ENCODE data around the gene CD276. TPM values are rescaled to one million over a fixed set of nuclear protein-coding genes. Genes with fewer than 3 reads are reported as not detected.

The CD276 gene
- total RNA-seq, 2 experiments from 2014 or later, result not detected

- Histone ChIP-seq H3K9me3 (ENCODE audit: control insufficient read depth in 1 of 2, insufficient read depth in 1 of 2, low read length in 2 of 2) (peaks cover 0 to 5% of the 10 kb centered on the region in 2 experiments), H3K27me3 (ENCODE audit: control insufficient read depth in 1 of 2, insufficient read depth in 2 of 2, low read length in 2 of 2) (peaks cover 15 to 28% of the 10 kb centered on the region in 2 experiments), H3K36me3 (ENCODE audit: insufficient read depth, low read length) (no peaks in the 10 kb centered on the region), H3K4me1 (ENCODE audit: insufficient read depth, low read length) (peaks cover 11% of the 10 kb centered on the region), H3K27ac (ENCODE audit: low read depth in 1 of 2, low read length in 2 of 2) (no peak overlapping the region), H3K4me3 (ENCODE audit: low read length) (no peak overlapping the region)
- CTCF ChIA-PET, result no interaction called here
- DNase-seq (no peak), ATAC-seq (ENCODE audit: poor library complexity) (no peak)
- Mint-ChIP-seq H3K36me3 (ENCODE audit: low read depth) (no peaks in the 10 kb centered on the region), H3K4me3 (no peak overlapping the region), H3K27me3 (peaks cover 37% of the 10 kb centered on the region), H3K4me1 (ENCODE audit: low read depth) (peaks cover 3% of the 10 kb centered on the region), H3K9me3 (no peaks in the 10 kb centered on the region), H3K27ac (no peak overlapping the region)
- intact Hi-C loops (cut with DNase I, micrococcal nuclease), result no loop called here
- TF ChIP-seq CTCF (IDR thresholded peaks at IDR 0.05), result no peak
- POLR2A ChIA-PET, result no interaction called here
These were observed 4.2 kb upstream of the CD276 start for GRCh38 chr15:73679964-73680363.

- ChIA-PET POLR2A (no interaction called here), CTCF (no interaction called here)
- Histone ChIP-seq H3K27me3 (ENCODE audit: control insufficient read depth in 1 of 2, insufficient read depth in 2 of 2, low read length in 2 of 2) (peaks cover 18 to 34% of the 10 kb centered on the region in 2 experiments), H3K4me3 (ENCODE audit: low read length) (no peak overlapping the region), H3K36me3 (ENCODE audit: insufficient read depth, low read length) (no peaks in the 10 kb centered on the region), H3K9me3 (ENCODE audit: control insufficient read depth in 1 of 2, insufficient read depth in 1 of 2, low read length in 2 of 2) (peaks cover 0 to 5% of the 10 kb centered on the region in 2 experiments), H3K27ac (ENCODE audit: low read depth in 1 of 2, low read length in 2 of 2) (no peak overlapping the region), H3K4me1 (ENCODE audit: insufficient read depth, low read length) (peaks cover 13% of the 10 kb centered on the region)
- no peak for TF ChIP-seq CTCF (IDR thresholded peaks at IDR 0.05)
- intact Hi-C loops (cut with DNase I, micrococcal nuclease), result no loop called here
- no peaks in the 10 kb centered on the region for H3K36me3 Mint-ChIP-seq (ENCODE audit: low read depth)
- no peak overlapping the region for H3K27ac Mint-ChIP-seq
- no peak for DNase-seq
- H3K9me3 Mint-ChIP-seq, result no peaks in the 10 kb centered on the region
- peaks cover 43% of the 10 kb centered on the region for H3K27me3 Mint-ChIP-seq
- no peak for ATAC-seq (ENCODE audit: poor library complexity)
- no peak overlapping the region for H3K4me3 Mint-ChIP-seq
- H3K4me1 Mint-ChIP-seq (ENCODE audit: low read depth), result peaks cover 5% of the 10 kb centered on the region
These were observed 3.6 kb upstream of the CD276 start for GRCh38 chr15:73680549-73680948.

GRCh38 chr15:73681063-73681462 lies 3.1 kb upstream of the CD276 start:
- no peak overlapping the region for H3K4me3 ChIP-seq (ENCODE audit: low read length)
- TF ChIP-seq CTCF (IDR thresholded peaks at IDR 0.05), result no peak
- ATAC-seq (ENCODE audit: poor library complexity) (no peak), DNase-seq (no peak)
- Mint-ChIP-seq H3K27ac (no peak overlapping the region), H3K27me3 (peaks cover 48% of the 10 kb centered on the region), H3K36me3 (ENCODE audit: low read depth) (no peaks in the 10 kb centered on the region), H3K9me3 (no peaks in the 10 kb centered on the region), H3K4me1 (ENCODE audit: low read depth) (peaks cover 5% of the 10 kb centered on the region), H3K4me3 (no peak overlapping the region)
- peaks cover 23 to 39% of the 10 kb centered on the region in 2 experiments for H3K27me3 ChIP-seq (ENCODE audit: control insufficient read depth in 1 of 2, insufficient read depth in 2 of 2, low read length in 2 of 2)
- CTCF ChIA-PET, result no interaction called here
- intact Hi-C loops (cut with DNase I, micrococcal nuclease), result no loop called here
- H3K4me1 ChIP-seq (ENCODE audit: insufficient read depth, low read length), result peaks cover 13% of the 10 kb centered on the region
- no peaks in the 10 kb centered on the region for H3K36me3 ChIP-seq (ENCODE audit: insufficient read depth, low read length)
- POLR2A ChIA-PET, result no interaction called here
- H3K27ac ChIP-seq (ENCODE audit: low read depth in 1 of 2, low read length in 2 of 2), result no peak overlapping the region
- H3K9me3 ChIP-seq (ENCODE audit: control insufficient read depth in 1 of 2, insufficient read depth in 1 of 2, low read length in 2 of 2), result peaks cover 0 to 5% of the 10 kb centered on the region in 2 experiments

All from CD4-positive, alpha-beta T cell (primary cell).